ENCODE results near the gene GRIA1.

Gene GRIA1

DNA sequence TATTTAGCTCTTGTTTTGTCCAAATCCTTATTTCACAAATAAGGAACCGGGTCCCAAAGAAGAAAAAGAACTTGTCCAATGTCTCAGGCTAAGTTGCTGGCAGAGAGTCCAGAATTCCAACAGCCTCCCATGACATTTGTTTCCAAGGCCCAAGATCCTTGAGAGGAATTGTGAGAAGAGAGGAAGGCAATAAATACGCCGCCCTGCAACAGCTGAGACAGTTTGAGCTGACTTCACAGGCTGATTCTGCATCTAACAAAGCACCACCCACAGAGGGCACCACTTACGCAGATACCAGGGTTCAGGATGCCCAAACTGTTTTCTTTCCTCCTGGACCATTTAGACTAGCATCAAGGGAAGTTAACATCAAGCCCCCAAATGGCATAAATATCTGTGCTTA is 336.9 kb downstream of the GRIA1 start:
- H3K9me2 ChIP-seq (replicated peaks; ENCODE audit: low read depth, low read length), result no peaks in the 10 kb centered on the region
- H2AFZ ChIP-seq (ENCODE audit: low read length), result no peak overlapping the region
- no peaks in the 10 kb centered on the region for H3K79me2 ChIP-seq (ENCODE audit: insufficient read depth, low read length)
- no peaks in the 10 kb centered on the region for H3F3A ChIP-seq (ENCODE audit: low read depth)
- TF ChIP-seq, protein P1, sequence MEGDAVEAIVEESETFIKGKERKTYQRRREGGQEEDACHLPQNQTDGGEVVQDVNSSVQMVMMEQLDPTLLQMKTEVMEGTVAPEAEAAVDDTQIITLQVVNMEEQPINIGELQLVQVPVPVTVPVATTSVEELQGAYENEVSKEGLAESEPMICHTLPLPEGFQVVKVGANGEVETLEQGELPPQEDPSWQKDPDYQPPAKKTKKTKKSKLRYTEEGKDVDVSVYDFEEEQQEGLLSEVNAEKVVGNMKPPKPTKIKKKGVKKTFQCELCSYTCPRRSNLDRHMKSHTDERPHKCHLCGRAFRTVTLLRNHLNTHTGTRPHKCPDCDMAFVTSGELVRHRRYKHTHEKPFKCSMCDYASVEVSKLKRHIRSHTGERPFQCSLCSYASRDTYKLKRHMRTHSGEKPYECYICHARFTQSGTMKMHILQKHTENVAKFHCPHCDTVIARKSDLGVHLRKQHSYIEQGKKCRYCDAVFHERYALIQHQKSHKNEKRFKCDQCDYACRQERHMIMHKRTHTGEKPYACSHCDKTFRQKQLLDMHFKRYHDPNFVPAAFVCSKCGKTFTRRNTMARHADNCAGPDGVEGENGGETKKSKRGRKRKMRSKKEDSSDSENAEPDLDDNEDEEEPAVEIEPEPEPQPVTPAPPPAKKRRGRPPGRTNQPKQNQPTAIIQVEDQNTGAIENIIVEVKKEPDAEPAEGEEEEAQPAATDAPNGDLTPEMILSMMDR (conservative IDR thresholded peaks at IDR 0.05; ENCODE audit: low read length), result peak; percentile 39; the same call in 1 of the 2 replicates
- no peak for TF ChIP-seq EZH2phosphoT487 (IDR thresholded peaks at IDR 0.05; ENCODE audit: borderline replicate concordance)
- H3K9me3 ChIP-seq (ENCODE audit: insufficient read depth, low read depth, low read length), result no peaks in the 10 kb centered on the region
- peaks cover 14% of the 10 kb centered on the region for H3K4me1 ChIP-seq (ENCODE audit: insufficient read depth, low read length, poor library complexity, severe bottlenecking)
- H3K9ac ChIP-seq (ENCODE audit: low read depth, low read length, poor library complexity, severe bottlenecking), result no peak overlapping the region
- H4K20me1 ChIP-seq (ENCODE audit: insufficient read depth, low read length, poor library complexity, severe bottlenecking), result no peaks in the 10 kb centered on the region
- no peaks in the 10 kb centered on the region for H3K36me3 ChIP-seq (ENCODE audit: insufficient read depth, low read length)
- no peak overlapping the region for H3K4me3 ChIP-seq (ENCODE audit: low read length, poor library complexity, severe bottlenecking)
- no peaks in the 10 kb centered on the region for H3K27me3 ChIP-seq (ENCODE audit: insufficient read depth, low read length, poor library complexity, severe bottlenecking)
- H3K4me2 ChIP-seq (ENCODE audit: low read depth, low read length, poor library complexity, severe bottlenecking), result no peak overlapping the region

DNA sequence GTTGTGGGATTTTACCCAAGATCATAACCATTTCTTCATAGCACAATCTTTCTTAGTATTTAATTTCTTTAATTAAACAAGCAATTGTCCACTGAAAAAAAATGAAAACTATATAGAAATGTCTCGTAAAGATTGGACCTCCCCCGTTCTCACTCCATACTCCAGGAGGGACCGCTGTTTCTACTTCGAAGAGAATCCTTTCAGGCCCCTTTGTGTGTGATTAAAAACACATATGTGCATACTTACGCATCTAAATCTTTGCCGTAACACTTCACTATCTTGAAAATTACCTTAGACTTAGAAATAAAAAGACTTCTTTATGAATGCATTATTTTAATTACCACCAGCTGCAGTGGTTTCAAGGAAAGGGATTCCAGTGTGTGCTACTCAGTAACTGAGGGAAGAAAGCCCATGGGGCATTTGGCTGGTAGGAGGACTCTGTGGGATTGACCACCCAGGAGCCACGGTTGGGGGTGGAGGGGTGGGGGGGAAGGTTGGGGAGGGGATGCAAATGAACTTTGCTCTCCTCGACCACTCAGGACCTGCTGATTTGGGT is 339.1 kb downstream of the GRIA1 start:
- Histone ChIP-seq H3K9me3 (ENCODE audit: insufficient read depth, low read depth, low read length) (no peaks in the 10 kb centered on the region), H4K20me1 (ENCODE audit: insufficient read depth, low read length, poor library complexity, severe bottlenecking) (no peaks in the 10 kb centered on the region), H3K9ac (ENCODE audit: low read depth, low read length, poor library complexity, severe bottlenecking) (no peak overlapping the region), H3K4me1 (ENCODE audit: insufficient read depth, low read length, poor library complexity, severe bottlenecking) (peaks cover 8% of the 10 kb centered on the region), H3F3A (ENCODE audit: low read depth) (no peaks in the 10 kb centered on the region), H3K27me3 (ENCODE audit: insufficient read depth, low read length, poor library complexity, severe bottlenecking) (no peaks in the 10 kb centered on the region), H3K36me3 (ENCODE audit: insufficient read depth, low read length) (no peaks in the 10 kb centered on the region), H3K4me3 (ENCODE audit: low read length, poor library complexity, severe bottlenecking) (no peak overlapping the region), H2AFZ (ENCODE audit: low read length) (no peak overlapping the region), H3K9me2 (replicated peaks; ENCODE audit: low read depth, low read length) (no peaks in the 10 kb centered on the region), H3K4me2 (ENCODE audit: low read depth, low read length, poor library complexity, severe bottlenecking) (no peak overlapping the region), H3K79me2 (ENCODE audit: insufficient read depth, low read length) (no peaks in the 10 kb centered on the region)
- no peak for TF ChIP-seq EZH2phosphoT487 (IDR thresholded peaks at IDR 0.05; ENCODE audit: borderline replicate concordance)
- TF ChIP-seq, protein P1 (conservative IDR thresholded peaks at IDR 0.05; ENCODE audit: low read length), result no peak

DNA sequence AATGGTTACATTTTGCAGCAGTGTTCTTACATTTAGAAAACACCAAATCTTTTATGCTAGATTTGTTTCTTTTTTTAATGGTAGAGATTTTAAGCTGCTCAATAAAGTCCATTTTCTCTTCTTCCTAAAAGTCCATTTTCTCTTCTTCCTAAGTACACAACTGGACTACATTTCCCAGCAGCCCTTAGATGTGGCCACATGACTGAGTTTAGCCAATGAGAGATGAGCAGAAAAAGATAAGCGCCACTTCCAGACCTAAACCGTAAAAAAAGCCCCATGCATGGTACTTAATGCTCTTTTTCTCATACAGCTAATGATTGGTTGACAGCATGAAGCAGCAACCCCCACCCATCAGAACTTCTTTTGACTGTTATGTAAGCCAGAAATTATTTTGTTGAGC is 341.5 kb downstream of the GRIA1 start:
- Histone ChIP-seq H3K27me3 (ENCODE audit: insufficient read depth, low read length, poor library complexity, severe bottlenecking) (no peaks in the 10 kb centered on the region), H3K4me2 (ENCODE audit: low read depth, low read length, poor library complexity, severe bottlenecking) (no peak overlapping the region), H3F3A (ENCODE audit: low read depth) (no peaks in the 10 kb centered on the region), H3K36me3 (ENCODE audit: insufficient read depth, low read length) (no peaks in the 10 kb centered on the region), H3K9me2 (replicated peaks; ENCODE audit: low read depth, low read length) (no peaks in the 10 kb centered on the region), H2AFZ (ENCODE audit: low read length) (no peak overlapping the region), H3K4me3 (ENCODE audit: low read length, poor library complexity, severe bottlenecking) (no peak overlapping the region), H4K20me1 (ENCODE audit: insufficient read depth, low read length, poor library complexity, severe bottlenecking) (no peaks in the 10 kb centered on the region), H3K9ac (ENCODE audit: low read depth, low read length, poor library complexity, severe bottlenecking) (no peak overlapping the region), H3K4me1 (ENCODE audit: insufficient read depth, low read length, poor library complexity, severe bottlenecking) (no peaks in the 10 kb centered on the region), H3K79me2 (ENCODE audit: insufficient read depth, low read length) (no peaks in the 10 kb centered on the region), H3K9me3 (ENCODE audit: insufficient read depth, low read depth, low read length) (no peaks in the 10 kb centered on the region)
- TF ChIP-seq, protein P1 (conservative IDR thresholded peaks at IDR 0.05; ENCODE audit: low read length), result no peak

Data from Loucy (cell line).